ENCODE measurements around the gene UGT2B10.

The UGT2B10 gene

GRCh38 chr4:68871809-68872642 is 56.2 kb downstream of the UGT2B10 start:
- peak; percentile 31 for DNase-seq (ENCODE audit: low spot score)

- DNase-seq (ENCODE audit: low spot score) = no peak
These were observed 57.1 kb downstream of the UGT2B10 start for GRCh38 chr4:68872643-68873502.

- DNase-seq (ENCODE audit: low spot score) = no peak
These were observed 58.7 kb downstream of the UGT2B10 start for GRCh38 chr4:68874507-68874906.

GRCh38 chr4:68877555-68877954 is 61.8 kb downstream of the UGT2B10 start:
- DNase-seq (ENCODE audit: low spot score) = no peak

GRCh38 chr4:68878048-68878447 is 62.3 kb downstream of the UGT2B10 start:
- DNase-seq (ENCODE audit: low spot score) = no peak
